Stimulated activated CD4-positive, alpha-beta T cell treated with anti-CD3 and anti-CD28 coated beads, Interleukin-1b, Interleukin-23, amount 100 ng/mL, for 4 hours (primary cell): Measurements from ENCODE around the gene MITF.
"Not testable (repeated sequence)": the region's sequence is repeated elsewhere in the genome, so short reads cannot be mapped to it uniquely, and the experiment has no call there.

Experiments
- DNase-seq, 2 donors: peaks; one replicate each; pipeline ENCODE4 v3.0.0-alpha.2; 2020; ENCODE audit warnings: low read depth in 2 of 2

Gene MITF

GRCh38 chr3:69872783-69873378 is 133.6 kb downstream of the MITF start:
- DNase-seq = no peak

GRCh38 chr3:69876073-69876472 is 136.8 kb downstream of the MITF start:
- DNase-seq = no peak

GRCh38 chr3:69878254-69878653 is 139.0 kb downstream of the MITF start:
- DNase-seq = no peak

GRCh38 chr3:69879051-69879450 is 139.8 kb downstream of the MITF start:
- no peak for DNase-seq

GRCh38 chr3:69880069-69880640 is 140.9 kb downstream of the MITF start:
- no peak for DNase-seq

- DNase-seq = no peak
These were observed 141.8 kb downstream of the MITF start for GRCh38 chr3:69881051-69881450.

- DNase-seq = no peak
These were observed 142.6 kb downstream of the MITF start for GRCh38 chr3:69881756-69882428.

GRCh38 chr3:69882560-69882959 is 143.3 kb downstream of the MITF start:
- DNase-seq = no peak

GRCh38 chr3:69888040-69888942 is 149.0 kb downstream of the MITF start:
- no peak for DNase-seq

GRCh38 chr3:69888943-69889315 is 149.7 kb downstream of the MITF start:
- DNase-seq = no peak

- no peak for DNase-seq
These were observed 150.8 kb downstream of the MITF start for GRCh38 chr3:69890084-69890483.

- no peak for DNase-seq
These were observed 151.4 kb downstream of the MITF start for GRCh38 chr3:69890691-69891090.

- no peak for DNase-seq
These were observed 153.4 kb downstream of the MITF start for GRCh38 chr3:69892706-69893105.

GRCh38 chr3:69893274-69893673 is 154.0 kb downstream of the MITF start:
- no peak for DNase-seq

GRCh38 chr3:69896095-69896494 is 156.8 kb downstream of the MITF start:
- DNase-seq = no peak

GRCh38 chr3:69900331-69900730 is 161.1 kb downstream of the MITF start:
- DNase-seq = no peak

- DNase-seq = no peak
These were observed 162.5 kb downstream of the MITF start for GRCh38 chr3:69901802-69902201.

GRCh38 chr3:69902386-69902785 is 163.1 kb downstream of the MITF start:
- DNase-seq = no peak

- DNase-seq = no peak
These were observed 167.2 kb downstream of the MITF start for GRCh38 chr3:69906351-69906966.

GRCh38 chr3:69907554-69907953 is 168.3 kb downstream of the MITF start:
- DNase-seq = no peak

- not testable (repeated sequence) for DNase-seq
These were observed 170.6 kb downstream of the MITF start for GRCh38 chr3:69909859-69910258.

- no peak for DNase-seq
These were observed 174.2 kb downstream of the MITF start for GRCh38 chr3:69913422-69913821.
